SK-N-SH treated with all-trans-retinoic acid at 6 μM for 48 hours (cell line): ENCODE measurements around the gene MYLK.

Source experiments
- ATAC-seq: fragments of 200-7000 bp; cut with Tn5 transposase; 3 replicates; pipeline ENCODE4 v1.9.1; 2020; ENCODE audit warnings: mild to moderate bottlenecking, moderate library complexity
- ARNTL ChIP-seq: fragments of 450-650 bp; formaldehyde crosslinking; IDR thresholded peaks from 2 replicates; pipeline ENCODE4 v1.5.0; 2020; ENCODE audit warnings: low read depth, mild to moderate bottlenecking, moderate library complexity, borderline replicate concordance
- BACH2 ChIP-seq: fragments of 250-450 bp; sonication (Bioruptor Pico); IDR thresholded peaks from 2 replicates; pipeline ENCODE4 v1.9.0; 2021; ENCODE audit warnings: mild to moderate bottlenecking, borderline replicate concordance
- CSDC2 ChIP-seq: fragments of 250-450 bp; sonication (Bioruptor Pico); IDR thresholded peaks from 2 replicates; pipeline ENCODE4 v1.5.0; 2020; ENCODE audit warnings: mild to moderate bottlenecking, moderate library complexity
- ESRRG ChIP-seq: fragments of 250-450 bp; sonication (Bioruptor Pico); IDR thresholded peaks from 2 replicates; pipeline ENCODE4 v1.6.1; 2021; ENCODE audit warnings: mild to moderate bottlenecking
- GLIS3 ChIP-seq: fragments of 250-450 bp; sonication (Bioruptor Pico); IDR thresholded peaks from 2 replicates; pipeline ENCODE4 v1.5.0; 2020; ENCODE audit warnings: mild to moderate bottlenecking, moderate library complexity
- ISL1 ChIP-seq: fragments of 250-450 bp; sonication (Bioruptor Pico); IDR thresholded peaks from 2 replicates; pipeline ENCODE4 v2.1.2; 2022; ENCODE audit warnings: mild to moderate bottlenecking, moderate library complexity
- OSR1 ChIP-seq: fragments of 250-450 bp; sonication (Bioruptor Pico); IDR thresholded peaks from 2 replicates; pipeline ENCODE4 v1.8.0; 2022; ENCODE audit warnings: moderate library complexity, mild to moderate bottlenecking, inconsistent platforms
- RARB ChIP-seq: fragments of 250-450 bp; sonication (Bioruptor Pico); IDR thresholded peaks from 2 replicates; pipeline ENCODE4 v1.8.0; 2021; ENCODE audit warnings: mild to moderate bottlenecking, moderate library complexity
- SNAI2 ChIP-seq: fragments of 250-450 bp; sonication (Bioruptor Pico); IDR thresholded peaks from 2 replicates; pipeline ENCODE4 v1.5.0; 2020; ENCODE audit warnings: mild to moderate bottlenecking, moderate library complexity
- TCF4 ChIP-seq: fragments of 250-450 bp; sonication (Bioruptor Pico); IDR thresholded peaks from 2 replicates; pipeline ENCODE4 v1.8.0; 2021; ENCODE audit warnings: mild to moderate bottlenecking, moderate library complexity, borderline replicate concordance
- ZFP3 ChIP-seq: fragments of 250-450 bp; sonication (Bioruptor Pico); IDR thresholded peaks from 2 replicates; pipeline ENCODE4 v1.5.0; 2020; ENCODE audit warnings: mild to moderate bottlenecking, moderate library complexity
- ZFP30 ChIP-seq: fragments of 450-650 bp; formaldehyde crosslinking; IDR thresholded peaks from 2 replicates; pipeline ENCODE4 v1.5.0; 2022; ENCODE audit warnings: mild to moderate bottlenecking, moderate library complexity
- ZNF565 ChIP-seq: fragments of 450-650 bp; formaldehyde crosslinking; conservative IDR thresholded peaks from 2 replicates; pipeline ENCODE4 v1.5.0; 2020; ENCODE audit warnings: low read depth, mild to moderate bottlenecking, moderate library complexity
- ZNF70 ChIP-seq: fragments of 450-650 bp; formaldehyde crosslinking; IDR thresholded peaks from 2 replicates; pipeline ENCODE4 v1.5.0; 2020; ENCODE audit warnings: mild to moderate bottlenecking, moderate library complexity
- ZNF8 ChIP-seq: fragments of 450-650 bp; formaldehyde crosslinking; IDR thresholded peaks from 2 replicates; pipeline ENCODE4 v1.5.0; 2020; ENCODE audit warnings: mild to moderate bottlenecking, moderate library complexity
- TF ChIP-seq, protein P1 (sequence below): fragments of 250-450 bp; sonication (Bioruptor Pico); IDR thresholded peaks from 2 replicates; pipeline ENCODE4 v1.5.1; 2020; ENCODE audit warnings: low read depth, mild to moderate bottlenecking, moderate library complexity
- TF ChIP-seq, protein P2 (sequence below): fragments of 250-450 bp; sonication (Bioruptor Pico); IDR thresholded peaks from 2 replicates; pipeline ENCODE4 v1.5.1; 2021; ENCODE audit warnings: mild to moderate bottlenecking, moderate library complexity
- TF ChIP-seq, protein P3 (sequence below): fragments of 250-450 bp; sonication (Bioruptor Pico); IDR thresholded peaks from 2 replicates; pipeline ENCODE4 v1.5.0; 2020; ENCODE audit warnings: mild to moderate bottlenecking, moderate library complexity

MYLK gene

GRCh38 chr3:123758081-123758564 lies 126.0 kb downstream of the MYLK start:
- peak; percentile 79 for TF ChIP-seq SNAI2 (CRISPR knock-in tag)
- TF ChIP-seq, protein P1, sequence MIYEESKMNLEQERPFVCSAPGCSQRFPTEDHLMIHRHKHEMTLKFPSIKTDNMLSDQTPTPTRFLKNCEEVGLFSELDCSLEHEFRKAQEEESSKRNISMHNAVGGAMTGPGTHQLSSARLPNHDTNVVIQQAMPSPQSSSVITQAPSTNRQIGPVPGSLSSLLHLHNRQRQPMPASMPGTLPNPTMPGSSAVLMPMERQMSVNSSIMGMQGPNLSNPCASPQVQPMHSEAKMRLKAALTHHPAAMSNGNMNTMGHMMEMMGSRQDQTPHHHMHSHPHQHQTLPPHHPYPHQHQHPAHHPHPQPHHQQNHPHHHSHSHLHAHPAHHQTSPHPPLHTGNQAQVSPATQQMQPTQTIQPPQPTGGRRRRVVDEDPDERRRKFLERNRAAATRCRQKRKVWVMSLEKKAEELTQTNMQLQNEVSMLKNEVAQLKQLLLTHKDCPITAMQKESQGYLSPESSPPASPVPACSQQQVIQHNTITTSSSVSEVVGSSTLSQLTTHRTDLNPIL (CRISPR knock-in tag), result peak; percentile 82
- TF ChIP-seq ZNF8 (CRISPR knock-in tag), result no peak
- peak; percentile 32; the same call in 1 of the 2 replicates for TF ChIP-seq TCF4 (CRISPR knock-in tag)
- peak; percentile 91 for TF ChIP-seq ISL1
- no peak; the same call in 1 of the 2 replicates for TF ChIP-seq GLIS3
- ATAC-seq, result peak; percentile 65

- no peak for ATAC-seq
- no peak for TF ChIP-seq ZNF565
- no peak for TF ChIP-seq OSR1 (CRISPR knock-in tag)
- TF ChIP-seq ISL1, result no peak
- TF ChIP-seq SNAI2 (CRISPR knock-in tag), result no peak
- TF ChIP-seq ZFP3 (CRISPR knock-in tag), result no peak
- no peak for TF ChIP-seq ZNF8 (CRISPR knock-in tag)
- no peak for TF ChIP-seq RARB (CRISPR knock-in tag)
- no peak for TF ChIP-seq BACH2 (CRISPR knock-in tag)
- TF ChIP-seq, protein P2, sequence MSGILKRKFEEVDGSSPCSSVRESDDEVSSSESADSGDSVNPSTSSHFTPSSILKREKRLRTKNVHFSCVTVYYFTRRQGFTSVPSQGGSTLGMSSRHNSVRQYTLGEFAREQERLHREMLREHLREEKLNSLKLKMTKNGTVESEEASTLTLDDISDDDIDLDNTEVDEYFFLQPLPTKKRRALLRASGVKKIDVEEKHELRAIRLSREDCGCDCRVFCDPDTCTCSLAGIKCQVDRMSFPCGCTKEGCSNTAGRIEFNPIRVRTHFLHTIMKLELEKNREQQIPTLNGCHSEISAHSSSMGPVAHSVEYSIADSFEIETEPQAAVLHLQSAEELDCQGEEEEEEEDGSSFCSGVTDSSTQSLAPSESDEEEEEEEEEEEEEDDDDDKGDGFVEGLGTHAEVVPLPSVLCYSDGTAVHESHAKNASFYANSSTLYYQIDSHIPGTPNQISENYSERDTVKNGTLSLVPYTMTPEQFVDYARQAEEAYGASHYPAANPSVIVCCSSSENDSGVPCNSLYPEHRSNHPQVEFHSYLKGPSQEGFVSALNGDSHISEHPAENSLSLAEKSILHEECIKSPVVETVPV, result no peak
- TF ChIP-seq ARNTL (CRISPR knock-in tag), result no peak
- TF ChIP-seq, protein P1 (CRISPR knock-in tag), result no peak
- TF ChIP-seq, protein P3, sequence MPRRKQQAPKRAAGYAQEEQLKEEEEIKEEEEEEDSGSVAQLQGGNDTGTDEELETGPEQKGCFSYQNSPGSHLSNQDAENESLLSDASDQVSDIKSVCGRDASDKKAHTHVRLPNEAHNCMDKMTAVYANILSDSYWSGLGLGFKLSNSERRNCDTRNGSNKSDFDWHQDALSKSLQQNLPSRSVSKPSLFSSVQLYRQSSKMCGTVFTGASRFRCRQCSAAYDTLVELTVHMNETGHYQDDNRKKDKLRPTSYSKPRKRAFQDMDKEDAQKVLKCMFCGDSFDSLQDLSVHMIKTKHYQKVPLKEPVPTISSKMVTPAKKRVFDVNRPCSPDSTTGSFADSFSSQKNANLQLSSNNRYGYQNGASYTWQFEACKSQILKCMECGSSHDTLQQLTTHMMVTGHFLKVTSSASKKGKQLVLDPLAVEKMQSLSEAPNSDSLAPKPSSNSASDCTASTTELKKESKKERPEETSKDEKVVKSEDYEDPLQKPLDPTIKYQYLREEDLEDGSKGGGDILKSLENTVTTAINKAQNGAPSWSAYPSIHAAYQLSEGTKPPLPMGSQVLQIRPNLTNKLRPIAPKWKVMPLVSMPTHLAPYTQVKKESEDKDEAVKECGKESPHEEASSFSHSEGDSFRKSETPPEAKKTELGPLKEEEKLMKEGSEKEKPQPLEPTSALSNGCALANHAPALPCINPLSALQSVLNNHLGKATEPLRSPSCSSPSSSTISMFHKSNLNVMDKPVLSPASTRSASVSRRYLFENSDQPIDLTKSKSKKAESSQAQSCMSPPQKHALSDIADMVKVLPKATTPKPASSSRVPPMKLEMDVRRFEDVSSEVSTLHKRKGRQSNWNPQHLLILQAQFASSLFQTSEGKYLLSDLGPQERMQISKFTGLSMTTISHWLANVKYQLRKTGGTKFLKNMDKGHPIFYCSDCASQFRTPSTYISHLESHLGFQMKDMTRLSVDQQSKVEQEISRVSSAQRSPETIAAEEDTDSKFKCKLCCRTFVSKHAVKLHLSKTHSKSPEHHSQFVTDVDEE (CRISPR knock-in tag), result no peak
- TF ChIP-seq ESRRG (CRISPR knock-in tag), result no peak
Observed at GRCh38 chr3:123757281-123757940, 126.7 kb downstream of the MYLK start.

DNA sequence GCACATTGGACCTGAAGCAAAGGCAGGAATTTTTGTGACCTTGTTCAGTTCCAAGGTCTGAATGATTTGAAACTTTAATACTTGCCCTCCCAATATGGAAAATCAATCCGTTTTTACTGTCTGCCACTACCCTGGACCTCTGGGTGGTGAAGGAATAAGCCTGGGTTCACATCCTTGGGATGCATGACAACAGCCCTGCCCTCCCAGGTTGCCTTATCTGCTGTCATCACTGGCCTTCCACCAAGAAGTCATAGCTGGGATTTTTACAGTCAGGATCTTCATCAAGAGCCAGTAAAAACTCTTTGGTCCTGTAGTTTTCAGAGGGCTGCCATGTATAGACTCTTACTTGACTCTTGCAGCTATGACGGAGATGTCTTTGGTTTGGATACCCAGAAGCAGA lies 128.6 kb downstream of the MYLK start:
- TF ChIP-seq, protein P2, result no peak
- TF ChIP-seq ESRRG (CRISPR knock-in tag), result no peak
- TF ChIP-seq ZFP30, result no peak
- no peak for TF ChIP-seq GLIS3
- no peak for TF ChIP-seq ARNTL (CRISPR knock-in tag)
- no peak for TF ChIP-seq RARB (CRISPR knock-in tag)
- TF ChIP-seq, all 23 proteins: peak for 0
- ATAC-seq, result no peak

DNA sequence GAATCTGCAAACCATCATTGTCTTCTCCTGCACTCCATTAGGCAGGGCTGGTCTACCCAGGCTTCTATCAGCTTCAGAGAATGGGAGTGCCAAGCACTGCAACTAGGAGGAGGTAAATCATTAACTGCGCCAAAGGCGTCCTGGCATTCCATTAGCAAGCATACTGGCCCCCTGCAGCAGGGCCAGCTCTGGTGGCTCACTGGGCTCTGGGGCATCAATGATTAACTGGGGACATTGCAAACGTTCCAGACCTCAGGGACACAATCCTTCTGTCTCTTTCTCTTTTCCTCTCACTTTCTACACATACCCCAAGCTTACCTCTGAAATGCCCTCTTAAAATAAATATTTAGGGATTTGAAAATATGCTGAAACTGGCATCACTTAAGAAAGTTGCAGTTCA lies 129.0 kb downstream of the MYLK start:
- TF ChIP-seq CSDC2, result no peak
- no peak for TF ChIP-seq ARNTL (CRISPR knock-in tag)
- TF ChIP-seq, protein P2, result no peak
- TF ChIP-seq, protein P3 (CRISPR knock-in tag), result no peak
- TF ChIP-seq OSR1 (CRISPR knock-in tag), result no peak
- no peak for TF ChIP-seq RARB (CRISPR knock-in tag)
- no peak for TF ChIP-seq TCF4 (CRISPR knock-in tag)
- TF ChIP-seq, protein P1 (CRISPR knock-in tag), result no peak
- no peak for TF ChIP-seq ISL1
- no peak for TF ChIP-seq ZNF8 (CRISPR knock-in tag)
- no peak for TF ChIP-seq ZNF70
- TF ChIP-seq ESRRG (CRISPR knock-in tag), result no peak
- no peak for TF ChIP-seq BACH2 (CRISPR knock-in tag)
- no peak for ATAC-seq
